WTC11 (cell line): Measurements from ENCODE around the gene IFNGR1.
"Not testable (repeated sequence)": the region's sequence is repeated elsewhere in the genome, so short reads cannot be mapped to it uniquely, and the experiment has no call there.

ENCODE experiments used
- PREB ChIP-seq: sonication (generic); formaldehyde crosslinking; IDR thresholded peaks from 2 replicates; pipeline ENCODE4 v1.8.1; 2022; ENCODE audit warnings: mild to moderate bottlenecking, missing genetic modification reagents, moderate library complexity, borderline replicate concordance
- ZBTB43 ChIP-seq: sonication (generic); formaldehyde crosslinking; IDR thresholded peaks from 2 replicates; pipeline ENCODE4 v1.8.1; 2023; ENCODE audit warnings: mild to moderate bottlenecking, missing genetic modification reagents
- ZNF512 ChIP-seq: sonication (generic); formaldehyde crosslinking; IDR thresholded peaks from 2 replicates; pipeline ENCODE4 v1.8.1; 2022; ENCODE audit warnings: missing genetic modification reagents, borderline replicate concordance
- TF ChIP-seq, protein P1 (sequence below): sonication (generic); formaldehyde crosslinking; IDR thresholded peaks from 2 replicates; pipeline ENCODE4 v1.8.0; 2023; ENCODE audit warnings: missing genetic modification reagents
- TF ChIP-seq, protein P2 (sequence below): sonication (generic); formaldehyde crosslinking; IDR thresholded peaks from 2 replicates; pipeline ENCODE4 v1.8.0; 2022; ENCODE audit warnings: mild to moderate bottlenecking, missing genetic modification reagents
- TF ChIP-seq, protein P3 (sequence below): fragments of 200-600 bp; IDR thresholded peaks from 2 replicates; pipeline ENCODE4 v1.8.0; 2022; ENCODE audit warnings: antibody characterized with exemption

DNA sequence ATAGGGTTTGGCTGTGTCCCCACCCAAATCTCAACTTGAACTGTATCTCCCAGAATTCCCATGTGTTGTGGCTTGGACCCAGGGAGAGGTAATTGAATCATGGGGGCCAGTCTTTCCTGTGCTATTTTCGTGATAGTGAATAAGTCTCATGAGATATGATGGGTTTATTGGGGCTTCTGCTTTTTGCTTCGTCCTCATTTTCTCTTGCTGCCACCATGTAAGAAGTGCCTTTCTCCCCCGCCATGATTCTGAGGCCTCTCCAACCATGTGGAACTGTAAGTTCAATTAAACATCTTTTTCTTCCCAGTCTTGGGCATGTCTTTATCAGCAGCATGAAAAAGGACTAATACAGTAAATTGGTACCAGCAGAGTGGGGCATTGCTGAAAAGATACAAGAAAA is 11.7 kb downstream of the IFNGR1 start:
- not testable (repeated sequence) for TF ChIP-seq PREB (CRISPR knock-in tag); ZNF512; ZBTB43 (CRISPR knock-in tag)
- TF ChIP-seq, protein P1, sequence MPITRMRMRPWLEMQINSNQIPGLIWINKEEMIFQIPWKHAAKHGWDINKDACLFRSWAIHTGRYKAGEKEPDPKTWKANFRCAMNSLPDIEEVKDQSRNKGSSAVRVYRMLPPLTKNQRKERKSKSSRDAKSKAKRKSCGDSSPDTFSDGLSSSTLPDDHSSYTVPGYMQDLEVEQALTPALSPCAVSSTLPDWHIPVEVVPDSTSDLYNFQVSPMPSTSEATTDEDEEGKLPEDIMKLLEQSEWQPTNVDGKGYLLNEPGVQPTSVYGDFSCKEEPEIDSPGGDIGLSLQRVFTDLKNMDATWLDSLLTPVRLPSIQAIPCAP, result not testable (repeated sequence)
- TF ChIP-seq, protein P2, sequence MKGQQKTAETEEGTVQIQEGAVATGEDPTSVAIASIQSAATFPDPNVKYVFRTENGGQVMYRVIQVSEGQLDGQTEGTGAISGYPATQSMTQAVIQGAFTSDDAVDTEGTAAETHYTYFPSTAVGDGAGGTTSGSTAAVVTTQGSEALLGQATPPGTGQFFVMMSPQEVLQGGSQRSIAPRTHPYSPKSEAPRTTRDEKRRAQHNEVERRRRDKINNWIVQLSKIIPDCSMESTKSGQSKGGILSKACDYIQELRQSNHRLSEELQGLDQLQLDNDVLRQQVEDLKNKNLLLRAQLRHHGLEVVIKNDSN (CRISPR knock-in tag), result not testable (repeated sequence)
- TF ChIP-seq, protein P3, sequence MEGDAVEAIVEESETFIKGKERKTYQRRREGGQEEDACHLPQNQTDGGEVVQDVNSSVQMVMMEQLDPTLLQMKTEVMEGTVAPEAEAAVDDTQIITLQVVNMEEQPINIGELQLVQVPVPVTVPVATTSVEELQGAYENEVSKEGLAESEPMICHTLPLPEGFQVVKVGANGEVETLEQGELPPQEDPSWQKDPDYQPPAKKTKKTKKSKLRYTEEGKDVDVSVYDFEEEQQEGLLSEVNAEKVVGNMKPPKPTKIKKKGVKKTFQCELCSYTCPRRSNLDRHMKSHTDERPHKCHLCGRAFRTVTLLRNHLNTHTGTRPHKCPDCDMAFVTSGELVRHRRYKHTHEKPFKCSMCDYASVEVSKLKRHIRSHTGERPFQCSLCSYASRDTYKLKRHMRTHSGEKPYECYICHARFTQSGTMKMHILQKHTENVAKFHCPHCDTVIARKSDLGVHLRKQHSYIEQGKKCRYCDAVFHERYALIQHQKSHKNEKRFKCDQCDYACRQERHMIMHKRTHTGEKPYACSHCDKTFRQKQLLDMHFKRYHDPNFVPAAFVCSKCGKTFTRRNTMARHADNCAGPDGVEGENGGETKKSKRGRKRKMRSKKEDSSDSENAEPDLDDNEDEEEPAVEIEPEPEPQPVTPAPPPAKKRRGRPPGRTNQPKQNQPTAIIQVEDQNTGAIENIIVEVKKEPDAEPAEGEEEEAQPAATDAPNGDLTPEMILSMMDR, result not testable (repeated sequence)
